Fibroblast of lung (primary cell): ENCODE measurements around the gene AK9. TPM values are rescaled to one million over a fixed set of nuclear protein-coding genes. Genes with fewer than 3 reads are reported as not detected.
"Not testable (repeated sequence)": the region's sequence is repeated elsewhere in the genome, so short reads cannot be mapped to it uniquely, and the experiment has no call there.

ENCODE experiments used
- DNase-seq, 2 donors: peaks; one replicate each; pipeline versions ENCODE4 v3.0.0 to v3.0.0-alpha.2; 2010; ENCODE audit warnings: low read depth in 2 of 2
- H2AFZ ChIP-seq: 2 replicates; pipeline ENCODE4 v1.5.1; 2012; ENCODE audit warnings: low read length, control low read depth, inconsistent platforms
- H3K27ac ChIP-seq: 2 replicates; pipeline ENCODE4 v1.5.1; 2011; ENCODE audit warnings: low read length, control low read depth; ENCODE audit not compliant: insufficient read depth
- H3K27me3 ChIP-seq: 2 replicates; pipeline ENCODE4 v1.5.1; 2011; ENCODE audit warnings: mild to moderate bottlenecking, low read length; ENCODE audit not compliant: control insufficient read depth, insufficient read depth
- H3K36me3 ChIP-seq: 2 replicates; pipeline ENCODE4 v1.5.1; 2011; ENCODE audit warnings: low read length; ENCODE audit not compliant: control insufficient read depth, insufficient read depth
- H3K4me1 ChIP-seq: 2 replicates; pipeline ENCODE4 v1.5.1; 2011; ENCODE audit warnings: low read length; ENCODE audit not compliant: control insufficient read depth, insufficient read depth; ENCODE audit errors: extremely low read depth
- H3K4me2 ChIP-seq: 2 replicates; pipeline ENCODE4 v1.5.1; 2011; ENCODE audit warnings: low read length, control low read depth; ENCODE audit not compliant: insufficient read depth; ENCODE audit errors: extremely low read depth
- H3K4me3 ChIP-seq, 4 experiments: fragments of 200-600 bp in 1 of 4; sonication (generic) in 1 of 4; replicated peaks in 1 of 4; 2 replicates each; pipeline ENCODE4 v1.5.1; 2011 to 2016; ENCODE audit warnings: low read length in 4 of 4, low read depth in 3 of 4, mild to moderate bottlenecking in 3 of 4, control low read depth in 2 of 4, inconsistent platforms in 1 of 4, mixed read lengths in 1 of 4; ENCODE audit not compliant: insufficient read depth in 1 of 4; ENCODE audit errors: control extremely low read depth in 1 of 4
- H3K79me2 ChIP-seq: 2 replicates; pipeline ENCODE4 v1.5.1; 2012; ENCODE audit warnings: mild to moderate bottlenecking, low read length, inconsistent platforms; ENCODE audit not compliant: control insufficient read depth, insufficient read depth
- H3K9ac ChIP-seq: 2 replicates; pipeline ENCODE4 v1.5.1; 2011; ENCODE audit warnings: mild to moderate bottlenecking, low read length, control low read depth; ENCODE audit not compliant: insufficient read depth
- H3K9me3 ChIP-seq: 2 replicates; pipeline ENCODE4 v1.5.1; 2012; ENCODE audit warnings: low read depth, low read length; ENCODE audit not compliant: control insufficient read depth, insufficient read depth
- H4K20me1 ChIP-seq: 2 replicates; pipeline ENCODE4 v1.5.1; 2011; ENCODE audit warnings: low read length; ENCODE audit not compliant: control insufficient read depth, insufficient read depth; ENCODE audit errors: extremely low read depth
- EZH2 ChIP-seq: IDR thresholded peaks from 2 replicates; pipeline ENCODE4 v1.5.1; 2012; ENCODE audit warnings: low read length, control low read depth, mild to moderate bottlenecking; ENCODE audit errors: missing control alignments
- polyA plus RNA-seq, 2 donors: library from polyadenylated mRNA; depleted of rRNA in 1 of 2; stranded (reverse) in 1 of 2; unstranded in 1 of 2; fragments of >200 nt; gene quantifications; 2 replicates each; pipeline ENCODE4 v1.2.1, GENCODE V29; 2011 to 2012; ENCODE audit warnings: missing spikeins in 1 of 2
- total RNA-seq: library from RNA; depleted of rRNA; stranded (reverse); fragments of >200 nt; gene quantifications from 2 replicates; pipeline ENCODE4 v1.2.1, GENCODE V29; 2014
- TF ChIP-seq, protein P1 (sequence below), 2 donors: IDR thresholded peaks in 1 of 2; conservative IDR thresholded peaks in 1 of 2; 1 replicate in 1 of 2; 2 replicates in 1 of 2; pipeline ENCODE4 v1.5.1; 2011 to 2012; ENCODE audit warnings: low read length in 2 of 2, control low read depth in 1 of 2, inconsistent platforms in 1 of 2, low read depth in 1 of 2, mild to moderate bottlenecking in 1 of 2

AK9 gene
- total and polyA plus RNA-seq, 2 donors (not counting 1 experiment from before 2014, with no cell fraction given) = 4.5 to 10.4 TPM

DNA sequence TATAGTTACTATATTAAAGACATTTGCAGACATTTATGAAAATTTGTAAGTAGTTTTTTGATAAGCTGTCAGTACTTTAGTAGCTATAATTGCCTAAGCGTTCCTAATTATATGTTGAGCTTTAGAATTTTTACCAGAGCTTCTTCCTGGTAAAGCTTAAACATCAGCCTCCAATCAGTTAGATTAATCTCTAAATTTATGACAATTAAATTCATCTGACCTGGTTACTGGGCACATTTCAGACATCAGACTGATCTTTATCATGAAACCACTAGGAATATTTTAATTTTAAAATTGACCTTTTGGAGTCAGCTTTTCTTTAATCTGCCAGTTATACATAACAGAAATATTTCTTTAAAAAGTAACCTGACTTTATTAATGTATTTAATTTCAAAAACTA is 23.6 kb upstream of the AK9 start:
- no peaks in the 10 kb centered on the region for H4K20me1 ChIP-seq
- no peak overlapping the region for H3K4me2 ChIP-seq
- H2AFZ ChIP-seq = no peak overlapping the region
- H3K36me3 ChIP-seq = no peaks in the 10 kb centered on the region
- H3K9ac ChIP-seq = no peak overlapping the region
- no peaks in the 10 kb centered on the region for H3K4me1 ChIP-seq
- H3K27ac ChIP-seq = no peak overlapping the region
- no peaks in the 10 kb centered on the region for H3K9me3 ChIP-seq
- no peak for TF ChIP-seq EZH2
- TF ChIP-seq, protein P1, sequence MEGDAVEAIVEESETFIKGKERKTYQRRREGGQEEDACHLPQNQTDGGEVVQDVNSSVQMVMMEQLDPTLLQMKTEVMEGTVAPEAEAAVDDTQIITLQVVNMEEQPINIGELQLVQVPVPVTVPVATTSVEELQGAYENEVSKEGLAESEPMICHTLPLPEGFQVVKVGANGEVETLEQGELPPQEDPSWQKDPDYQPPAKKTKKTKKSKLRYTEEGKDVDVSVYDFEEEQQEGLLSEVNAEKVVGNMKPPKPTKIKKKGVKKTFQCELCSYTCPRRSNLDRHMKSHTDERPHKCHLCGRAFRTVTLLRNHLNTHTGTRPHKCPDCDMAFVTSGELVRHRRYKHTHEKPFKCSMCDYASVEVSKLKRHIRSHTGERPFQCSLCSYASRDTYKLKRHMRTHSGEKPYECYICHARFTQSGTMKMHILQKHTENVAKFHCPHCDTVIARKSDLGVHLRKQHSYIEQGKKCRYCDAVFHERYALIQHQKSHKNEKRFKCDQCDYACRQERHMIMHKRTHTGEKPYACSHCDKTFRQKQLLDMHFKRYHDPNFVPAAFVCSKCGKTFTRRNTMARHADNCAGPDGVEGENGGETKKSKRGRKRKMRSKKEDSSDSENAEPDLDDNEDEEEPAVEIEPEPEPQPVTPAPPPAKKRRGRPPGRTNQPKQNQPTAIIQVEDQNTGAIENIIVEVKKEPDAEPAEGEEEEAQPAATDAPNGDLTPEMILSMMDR (conservative IDR thresholded peaks at IDR 0.05 in 1 of 2, IDR thresholded peaks at IDR 0.05 in 1 of 2; ENCODE audit: low read depth in 1 of 2, low read length in 2 of 2) = no peak
- no peaks in the 10 kb centered on the region for H3K27me3 ChIP-seq
- H3K79me2 ChIP-seq = no peaks in the 10 kb centered on the region
- no peak for DNase-seq
- H3K4me3 ChIP-seq = no peak overlapping the region

DNA sequence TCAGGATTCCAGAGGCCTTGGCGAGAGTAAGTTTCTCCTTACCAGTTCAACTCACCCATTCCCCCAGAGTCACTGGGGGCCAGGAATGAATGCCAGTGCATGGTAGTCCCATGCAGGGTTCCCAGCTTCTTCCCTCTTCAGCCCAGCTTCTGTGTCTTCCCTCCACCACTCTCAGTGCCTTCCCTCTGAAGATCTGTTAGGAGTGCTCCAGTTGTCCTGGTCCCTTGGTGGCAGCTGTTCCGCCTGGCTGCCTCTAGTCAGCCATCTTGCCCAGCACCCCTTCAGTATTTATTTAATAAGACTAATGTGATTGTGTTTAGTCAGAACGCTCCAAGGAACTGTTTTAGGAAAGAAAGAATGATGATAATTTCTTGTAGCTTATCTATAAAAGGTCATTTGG is 23.2 kb upstream of the AK9 start:
- no peak overlapping the region for H2AFZ ChIP-seq
- H3K27me3 ChIP-seq = no peaks in the 10 kb centered on the region
- H3K4me3 ChIP-seq = no peak overlapping the region
- no peaks in the 10 kb centered on the region for H3K79me2 ChIP-seq
- no peak overlapping the region for H3K9ac ChIP-seq
- DNase-seq = no peak
- no peak overlapping the region for H3K27ac ChIP-seq
- H3K4me1 ChIP-seq = no peaks in the 10 kb centered on the region
- TF ChIP-seq, protein P1 (conservative IDR thresholded peaks at IDR 0.05 in 1 of 2, IDR thresholded peaks at IDR 0.05 in 1 of 2; ENCODE audit: low read depth in 1 of 2, low read length in 2 of 2) = no peak
- TF ChIP-seq EZH2 = no peak
- no peaks in the 10 kb centered on the region for H4K20me1 ChIP-seq
- H3K9me3 ChIP-seq = no peaks in the 10 kb centered on the region
- no peaks in the 10 kb centered on the region for H3K36me3 ChIP-seq
- no peak overlapping the region for H3K4me2 ChIP-seq

- H3K9me3 ChIP-seq = no peaks in the 10 kb centered on the region
- H3K4me1 ChIP-seq = no peaks in the 10 kb centered on the region
- H3K4me2 ChIP-seq = no peak overlapping the region
- DNase-seq = no peak
- H3K36me3 ChIP-seq = no peaks in the 10 kb centered on the region
- H3K9ac ChIP-seq = no peak overlapping the region
- no peak overlapping the region for H3K4me3 ChIP-seq
- TF ChIP-seq, protein P1 (conservative IDR thresholded peaks at IDR 0.05 in 1 of 2, IDR thresholded peaks at IDR 0.05 in 1 of 2; ENCODE audit: low read depth in 1 of 2, low read length in 2 of 2) = no peak
- TF ChIP-seq EZH2 = no peak
- H4K20me1 ChIP-seq = no peaks in the 10 kb centered on the region
- no peak overlapping the region for H2AFZ ChIP-seq
- no peak overlapping the region for H3K27ac ChIP-seq
- no peaks in the 10 kb centered on the region for H3K27me3 ChIP-seq
- no peaks in the 10 kb centered on the region for H3K79me2 ChIP-seq
Observed at GRCh38 chr6:109713097-109713496, 22.1 kb upstream of the AK9 start.

GRCh38 chr6:109708099-109708498 is 17.1 kb upstream of the AK9 start:
- DNase-seq, H3K9ac ChIP-seq, H3K4me3 ChIP-seq, H3K4me2 ChIP-seq, H3K4me1 ChIP-seq, H3K27me3 ChIP-seq, H3K27ac ChIP-seq, H3K9me3 ChIP-seq, H3K79me2 ChIP-seq, H3K36me3 ChIP-seq, H2AFZ ChIP-seq, H4K20me1 ChIP-seq: not testable (repeated sequence)
